KMS-11 (cell line): Measurements from ENCODE around the gene ZNF592.

Experiments used
- H2AFZ ChIP-seq: fragments of 200-600 bp; sonication (generic); 2 replicates; pipeline ENCODE4 v1.6.1; 2016; ENCODE audit warnings: antibody characterized with exemption, mixed run types, low read depth
- H3K27ac ChIP-seq: fragments of 200-600 bp; sonication (generic); 2 replicates; pipeline ENCODE4 v1.6.1; 2016; ENCODE audit warnings: mild to moderate bottlenecking, mixed run types
- H3K27me3 ChIP-seq: fragments of 200-600 bp; sonication (generic); 2 replicates; pipeline ENCODE4 v1.6.1; 2017; ENCODE audit warnings: mild to moderate bottlenecking, low read depth, mixed run types, moderate library complexity; ENCODE audit not compliant: insufficient read depth
- H3K36me3 ChIP-seq: fragments of 200-600 bp; sonication (generic); 2 replicates; pipeline ENCODE4 v1.6.1; 2017; ENCODE audit warnings: mild to moderate bottlenecking, mixed run types; ENCODE audit not compliant: insufficient read depth
- H3K4me1 ChIP-seq: fragments of 200-600 bp; sonication (generic); 2 replicates; pipeline ENCODE4 v1.6.1; 2016; ENCODE audit warnings: mild to moderate bottlenecking, low read depth, mixed run types; ENCODE audit not compliant: poor library complexity, severe bottlenecking
- H3K4me2 ChIP-seq: fragments of 200-600 bp; sonication (generic); 2 replicates; pipeline ENCODE4 v1.7.0; 2016; ENCODE audit warnings: mild to moderate bottlenecking, mixed run types
- H3K4me3 ChIP-seq: fragments of 200-600 bp; sonication (generic); IDR thresholded peaks from 2 replicates; pipeline ENCODE4 v1.6.1; 2017; ENCODE audit warnings: low read depth, low read length, mixed read lengths; ENCODE audit not compliant: insufficient read depth
- H3K79me2 ChIP-seq: fragments of 200-600 bp; sonication (generic); 2 replicates; pipeline ENCODE4 v1.6.1; 2016; ENCODE audit warnings: low read depth, mixed run types; ENCODE audit not compliant: insufficient read depth
- H3K9ac ChIP-seq: fragments of 200-600 bp; sonication (generic); 2 replicates; pipeline ENCODE4 v1.6.1; 2016; ENCODE audit warnings: mild to moderate bottlenecking, mixed run types
- H4K20me1 ChIP-seq: fragments of 200-600 bp; sonication (generic); 2 replicates; pipeline ENCODE4 v1.6.1; 2016; ENCODE audit warnings: mild to moderate bottlenecking, mixed run types; ENCODE audit not compliant: insufficient read depth
- TF ChIP-seq, protein P1 (sequence below): fragments of 200-600 bp; sonication (generic); conservative IDR thresholded peaks from 2 replicates; pipeline ENCODE4 v1.6.1; 2017; ENCODE audit warnings: low read depth, mild to moderate bottlenecking, antibody characterized with exemption, low read length, moderate library complexity, mixed read lengths

The ZNF592 gene

DNA sequence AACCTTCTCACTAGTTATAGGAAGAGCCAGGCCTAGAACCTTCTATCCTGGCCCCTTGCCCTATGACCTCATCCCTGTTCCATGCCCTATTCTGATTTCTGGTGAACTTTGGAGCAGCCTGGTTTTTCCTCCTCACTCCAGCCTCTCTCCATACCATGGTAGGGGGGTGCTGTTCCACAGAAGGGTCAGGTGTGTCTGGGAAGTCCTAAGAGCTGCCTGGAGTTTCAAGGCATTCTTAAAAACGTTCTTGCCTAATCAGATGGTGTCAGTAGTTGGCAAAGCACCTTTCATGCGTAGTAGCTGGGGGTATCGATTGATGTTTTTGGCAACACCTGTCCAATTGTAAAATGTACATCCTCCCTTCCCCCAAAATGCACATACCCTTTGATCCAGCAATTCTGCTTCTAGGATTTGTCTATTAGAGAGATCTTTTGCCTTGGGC lies 52.0 kb downstream of the ZNF592 start:
- H3K4me2 ChIP-seq = no peak overlapping the region
- H3K9ac ChIP-seq = no peak overlapping the region
- TF ChIP-seq, protein P1, sequence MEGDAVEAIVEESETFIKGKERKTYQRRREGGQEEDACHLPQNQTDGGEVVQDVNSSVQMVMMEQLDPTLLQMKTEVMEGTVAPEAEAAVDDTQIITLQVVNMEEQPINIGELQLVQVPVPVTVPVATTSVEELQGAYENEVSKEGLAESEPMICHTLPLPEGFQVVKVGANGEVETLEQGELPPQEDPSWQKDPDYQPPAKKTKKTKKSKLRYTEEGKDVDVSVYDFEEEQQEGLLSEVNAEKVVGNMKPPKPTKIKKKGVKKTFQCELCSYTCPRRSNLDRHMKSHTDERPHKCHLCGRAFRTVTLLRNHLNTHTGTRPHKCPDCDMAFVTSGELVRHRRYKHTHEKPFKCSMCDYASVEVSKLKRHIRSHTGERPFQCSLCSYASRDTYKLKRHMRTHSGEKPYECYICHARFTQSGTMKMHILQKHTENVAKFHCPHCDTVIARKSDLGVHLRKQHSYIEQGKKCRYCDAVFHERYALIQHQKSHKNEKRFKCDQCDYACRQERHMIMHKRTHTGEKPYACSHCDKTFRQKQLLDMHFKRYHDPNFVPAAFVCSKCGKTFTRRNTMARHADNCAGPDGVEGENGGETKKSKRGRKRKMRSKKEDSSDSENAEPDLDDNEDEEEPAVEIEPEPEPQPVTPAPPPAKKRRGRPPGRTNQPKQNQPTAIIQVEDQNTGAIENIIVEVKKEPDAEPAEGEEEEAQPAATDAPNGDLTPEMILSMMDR = no peak
- no peaks in the 10 kb centered on the region for H3K27me3 ChIP-seq
- H3K27ac ChIP-seq = no peak overlapping the region
- no peak overlapping the region for H3K4me3 ChIP-seq
- H2AFZ ChIP-seq = no peak overlapping the region
- H4K20me1 ChIP-seq = no peaks in the 10 kb centered on the region
- H3K4me1 ChIP-seq = no peaks in the 10 kb centered on the region
- no peaks in the 10 kb centered on the region for H3K79me2 ChIP-seq
- H3K36me3 ChIP-seq = peaks cover 5% of the 10 kb centered on the region

DNA sequence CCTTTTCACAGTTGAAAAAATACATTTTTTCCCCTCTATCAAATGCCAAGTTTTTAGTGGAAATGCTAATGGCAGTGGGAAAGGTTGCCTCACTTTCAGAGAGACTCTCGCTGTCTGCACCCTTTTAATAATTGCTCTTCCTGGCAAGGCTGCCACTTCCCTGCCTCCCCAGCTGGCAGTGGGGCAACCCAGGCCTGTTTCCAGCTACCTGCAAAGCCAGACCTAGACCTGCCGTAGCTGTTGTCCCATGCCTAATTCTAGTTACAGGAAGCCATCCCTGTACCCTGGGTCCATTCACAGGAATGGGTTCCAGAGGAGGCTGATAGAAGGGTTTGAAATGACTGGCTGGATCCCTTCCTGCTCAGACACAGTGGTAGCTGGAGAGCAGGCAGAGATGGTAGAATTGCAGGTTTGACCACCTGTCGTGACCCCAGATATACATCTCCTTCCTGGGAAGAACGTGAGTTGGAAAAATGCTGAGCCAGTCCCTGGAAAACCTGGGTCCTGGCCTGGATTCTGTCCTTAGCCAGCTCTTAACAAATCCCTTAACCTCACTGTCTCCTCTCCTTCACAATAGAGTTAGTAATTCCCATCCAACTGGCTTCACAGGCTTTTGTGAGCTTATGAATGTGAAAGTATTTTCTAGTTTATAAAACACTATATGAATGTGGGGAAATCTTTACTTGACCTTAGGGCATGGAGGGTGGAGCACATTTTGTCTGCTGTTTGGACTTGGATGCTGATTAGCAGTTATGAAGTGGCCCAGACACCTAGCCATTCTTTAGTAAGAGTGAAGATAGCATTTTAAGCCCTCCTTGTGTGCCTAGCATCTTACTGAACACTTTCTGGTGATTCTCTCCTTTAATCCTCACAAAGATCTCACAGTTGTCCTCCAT lies 55.9 kb downstream of the ZNF592 start:
- Histone ChIP-seq H3K36me3 (peaks cover 4% of the 10 kb centered on the region), H3K79me2 (no peaks in the 10 kb centered on the region), H2AFZ (no peak overlapping the region), H3K4me2 (no peak overlapping the region), H4K20me1 (no peaks in the 10 kb centered on the region), H3K27me3 (no peaks in the 10 kb centered on the region), H3K4me1 (no peaks in the 10 kb centered on the region), H3K27ac (no peak overlapping the region), H3K9ac (no peak overlapping the region), H3K4me3 (no peak overlapping the region)
- TF ChIP-seq, protein P1 = no peak

DNA sequence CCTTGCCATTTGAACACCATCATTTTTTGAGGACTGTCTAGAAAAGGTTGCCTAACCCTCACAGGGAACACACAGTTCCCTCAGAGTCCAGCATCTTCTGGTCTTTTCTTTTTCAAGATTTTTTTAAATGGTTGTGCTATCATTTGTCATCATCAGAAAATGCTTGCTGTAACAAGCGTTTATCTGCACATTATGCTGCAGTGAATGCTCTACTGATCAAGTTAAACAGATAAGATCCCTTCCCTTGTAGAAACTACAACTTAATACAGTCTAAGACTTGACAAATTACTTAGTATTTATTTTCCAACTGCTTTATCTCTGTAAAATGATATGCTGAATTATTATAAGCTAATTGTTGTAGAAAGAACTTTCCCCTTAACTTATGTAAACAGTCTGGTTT lies 56.8 kb downstream of the ZNF592 start:
- H3K4me3 ChIP-seq = no peak overlapping the region
- H3K4me2 ChIP-seq = no peak overlapping the region
- no peak overlapping the region for H3K9ac ChIP-seq
- no peak overlapping the region for H2AFZ ChIP-seq
- no peaks in the 10 kb centered on the region for H4K20me1 ChIP-seq
- no peak overlapping the region for H3K27ac ChIP-seq
- no peaks in the 10 kb centered on the region for H3K36me3 ChIP-seq
- TF ChIP-seq, protein P1 = no peak
- H3K27me3 ChIP-seq = no peaks in the 10 kb centered on the region
- no peaks in the 10 kb centered on the region for H3K4me1 ChIP-seq
- H3K79me2 ChIP-seq = no peaks in the 10 kb centered on the region

DNA sequence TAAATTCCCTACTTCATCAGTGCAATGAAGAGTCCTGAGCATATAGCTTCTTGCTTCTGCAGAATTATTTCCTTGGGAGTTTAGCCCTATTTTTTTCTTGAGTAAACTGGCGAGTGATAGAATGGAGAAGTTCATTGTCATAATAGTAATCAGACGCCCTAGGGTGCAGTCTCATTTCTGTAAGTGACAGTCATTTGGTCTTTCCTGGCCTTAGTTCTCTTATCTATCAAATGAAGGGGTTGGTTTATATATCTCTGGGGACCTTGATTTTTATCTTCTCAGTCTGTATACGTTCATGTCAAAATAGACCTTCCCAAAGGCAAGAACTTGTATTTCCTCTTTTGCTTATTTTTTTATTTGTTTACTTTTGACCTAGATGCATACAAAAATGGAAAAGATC lies 58.8 kb downstream of the ZNF592 start:
- H3K27ac ChIP-seq = no peak overlapping the region
- H3K36me3 ChIP-seq = no peaks in the 10 kb centered on the region
- H3K4me1 ChIP-seq = no peaks in the 10 kb centered on the region
- TF ChIP-seq, protein P1 = no peak
- H3K9ac ChIP-seq = no peak overlapping the region
- H2AFZ ChIP-seq = no peak overlapping the region
- H3K27me3 ChIP-seq = no peaks in the 10 kb centered on the region
- H3K79me2 ChIP-seq = no peaks in the 10 kb centered on the region
- no peak overlapping the region for H3K4me2 ChIP-seq
- no peaks in the 10 kb centered on the region for H4K20me1 ChIP-seq
- H3K4me3 ChIP-seq = no peak overlapping the region
